Hindlimb muscle (tissue), 1 donor: Measurements from ENCODE around the gene FRAS1. TPM values are rescaled to one million over a fixed set of nuclear protein-coding genes. Genes with fewer than 3 reads are reported as not detected.
"Not testable (repeated sequence)": the region's sequence is repeated elsewhere in the genome, so short reads cannot be mapped to it uniquely, and the experiment has no call there.

Experiments used
- DNase-seq: peaks from one replicate; pipeline ENCODE4 v3.0.0-alpha.2; 2013
- polyA plus RNA-seq: library from polyadenylated mRNA; unstranded; fragments of 120-200 nt; gene quantifications from one replicate; pipeline ENCODE4 v1.2.1, GENCODE V29; 2013; ENCODE audit not compliant: insufficient read length

Gene FRAS1
- polyA plus RNA-seq, 1 donor: 4.6 TPM

DNA sequence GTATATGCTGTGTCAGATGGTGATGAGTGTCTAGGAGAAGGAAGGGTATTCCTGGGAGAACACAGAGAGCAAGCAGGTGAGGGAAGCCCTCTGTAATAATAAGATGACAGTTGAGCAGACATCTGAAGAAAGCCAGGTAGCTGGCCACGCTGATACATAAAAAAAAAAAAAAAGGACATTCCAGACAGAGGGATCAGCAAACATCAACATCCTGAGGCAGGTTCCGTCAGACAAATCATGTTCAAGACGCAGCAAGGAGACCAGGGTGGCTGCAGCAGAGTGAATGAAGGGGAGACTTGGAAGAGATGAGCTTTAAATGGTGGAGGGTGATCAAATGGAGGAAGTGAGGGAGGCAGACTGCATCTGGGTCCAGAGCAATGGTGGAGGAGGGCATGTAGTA, 396.9 kb downstream of the FRAS1 start:
- DNase-seq: no peak

DNA sequence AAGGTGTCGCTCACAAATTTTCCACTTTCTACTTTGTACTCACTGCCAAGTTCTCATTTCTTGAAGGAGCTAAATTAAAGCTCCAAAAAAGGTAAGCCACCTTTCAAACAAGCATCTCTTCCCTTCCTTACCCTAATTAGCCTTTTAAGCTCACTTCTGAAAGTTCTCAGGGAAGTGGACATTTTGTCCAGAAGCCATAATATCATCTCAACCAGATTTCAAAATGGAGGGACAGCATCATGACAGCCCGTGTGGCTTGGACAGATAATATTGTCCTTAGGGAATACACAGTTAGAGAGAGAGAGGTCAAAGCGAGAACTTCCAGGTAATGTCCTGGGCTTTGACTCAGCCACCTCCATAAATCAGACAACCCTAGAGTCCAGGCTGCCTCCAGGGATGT, 400.6 kb downstream of the FRAS1 start:
- no peak for DNase-seq

DNA sequence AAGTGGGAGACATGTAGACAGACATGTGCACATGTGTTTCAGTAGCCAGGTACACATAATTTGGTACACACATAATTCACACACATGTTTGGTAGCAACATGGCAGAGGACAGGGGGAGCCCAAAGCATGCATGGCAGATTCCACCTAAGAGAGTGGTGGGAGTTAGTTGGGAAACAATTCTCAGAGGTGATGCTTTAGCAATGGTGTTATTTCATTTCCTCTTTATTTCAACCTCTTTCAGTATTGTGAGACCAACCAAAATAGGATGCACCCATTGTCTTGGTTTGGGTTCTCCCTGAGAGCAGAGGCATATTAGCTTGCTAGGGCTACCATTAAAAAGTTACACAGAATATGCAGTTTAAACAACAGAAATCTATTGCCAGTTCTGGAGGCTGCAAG, 402.2 kb downstream of the FRAS1 start:
- DNase-seq: no peak

DNA sequence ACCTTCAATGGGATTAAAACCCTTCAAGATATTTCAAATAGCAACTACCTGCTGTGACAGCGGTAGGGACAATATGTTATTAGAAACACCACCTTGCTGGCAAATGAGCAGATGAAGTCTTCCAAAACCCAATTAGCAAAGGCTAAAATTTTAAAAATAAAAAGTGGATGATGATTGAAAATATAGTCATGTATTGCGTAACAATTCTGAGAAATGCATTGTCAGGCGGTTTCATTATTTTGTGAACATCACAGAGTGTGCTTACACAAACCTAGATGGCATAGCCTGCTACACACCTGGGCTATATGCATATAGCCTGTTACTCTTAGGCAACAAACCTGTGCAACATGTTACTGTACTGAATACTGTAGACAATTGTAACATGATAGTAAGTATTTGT, 403.2 kb downstream of the FRAS1 start:
- DNase-seq: no peak

DNA sequence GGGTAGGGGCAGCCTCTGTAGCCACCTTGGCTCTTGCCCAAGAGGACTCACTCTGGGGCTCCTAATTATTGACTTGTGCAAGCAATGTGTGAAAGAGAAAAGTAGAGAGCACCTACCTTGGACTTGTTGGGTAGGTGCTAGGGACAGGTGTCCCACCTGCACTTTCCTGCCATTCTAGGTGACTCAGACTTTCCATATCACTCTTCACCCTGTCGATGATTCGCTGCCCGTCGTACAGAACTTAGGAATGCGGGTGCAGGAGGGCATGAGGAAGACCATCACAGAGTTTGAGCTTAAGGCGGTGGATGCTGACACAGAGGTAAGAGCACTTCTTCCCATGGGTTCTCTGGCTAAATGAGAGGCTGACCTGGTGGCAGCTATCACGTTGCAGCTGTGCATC, 407.1 kb downstream of the FRAS1 start:
- no peak for DNase-seq

DNA sequence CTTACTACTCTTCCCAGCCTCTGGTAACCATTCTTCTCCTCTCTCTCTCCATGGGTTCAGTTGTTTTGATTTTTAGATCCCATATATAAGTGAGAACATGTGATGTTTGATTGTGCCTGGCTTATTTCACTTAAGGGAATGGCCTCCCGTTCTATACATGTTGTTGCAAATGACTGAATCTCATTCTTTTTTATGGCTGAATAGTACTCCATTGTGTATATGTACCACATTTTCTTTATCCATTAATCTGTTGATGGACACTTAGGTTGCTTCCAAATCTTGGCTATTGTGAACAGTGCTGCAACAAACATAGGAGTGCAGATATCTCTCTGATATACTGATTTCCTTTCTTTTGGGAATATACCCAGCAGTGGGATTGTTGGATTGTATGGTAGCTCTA, 410.1 kb downstream of the FRAS1 start:
- not testable (repeated sequence) for DNase-seq

DNA sequence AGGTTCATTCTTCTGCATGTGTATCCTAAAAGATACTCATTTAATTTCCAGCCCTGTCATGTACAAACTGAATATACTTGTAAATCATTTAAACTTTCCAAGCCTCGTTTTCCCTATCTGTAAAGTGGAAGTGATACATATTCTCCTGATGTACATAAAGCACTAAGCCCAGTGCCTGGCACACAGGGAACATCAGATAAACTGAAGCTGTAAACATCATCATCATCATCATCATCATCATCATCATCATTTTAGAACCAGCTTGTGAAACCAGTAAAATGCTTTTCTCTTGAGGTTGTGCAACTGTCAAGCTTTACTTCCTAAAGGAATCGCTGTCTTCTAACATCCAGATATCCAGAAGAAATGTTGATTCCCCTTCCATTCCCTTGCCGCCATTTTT, 411.1 kb downstream of the FRAS1 start:
- DNase-seq: no peak

DNA sequence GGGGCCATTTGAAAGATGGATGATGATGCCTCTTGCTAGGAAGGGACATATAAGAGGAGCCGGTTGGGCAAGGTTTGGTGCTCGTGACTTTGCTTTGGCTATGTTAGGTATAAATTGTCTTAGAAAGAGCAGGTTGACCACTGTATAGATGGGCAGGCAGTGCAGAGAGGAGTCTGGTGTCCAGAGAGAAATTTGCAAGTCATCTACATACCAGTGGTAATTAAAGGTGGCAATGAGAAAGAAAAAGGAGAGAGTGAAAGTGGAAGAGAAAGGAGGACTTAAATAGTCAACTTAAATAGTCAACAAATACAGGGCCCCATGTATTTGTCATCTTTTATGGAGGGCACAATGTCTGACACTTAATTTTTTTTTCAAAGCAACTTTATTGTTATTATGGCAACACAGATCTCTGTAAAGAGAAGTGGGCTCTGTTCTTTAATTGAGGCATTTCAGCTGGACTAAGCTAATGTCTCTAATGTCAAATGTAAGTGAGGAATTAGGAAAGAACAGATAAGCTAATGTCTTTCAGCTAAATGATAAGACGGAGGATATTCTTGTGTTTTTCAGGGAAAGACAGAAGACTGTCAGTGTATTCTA, 419.1 kb downstream of the FRAS1 start:
- DNase-seq: no peak

DNA sequence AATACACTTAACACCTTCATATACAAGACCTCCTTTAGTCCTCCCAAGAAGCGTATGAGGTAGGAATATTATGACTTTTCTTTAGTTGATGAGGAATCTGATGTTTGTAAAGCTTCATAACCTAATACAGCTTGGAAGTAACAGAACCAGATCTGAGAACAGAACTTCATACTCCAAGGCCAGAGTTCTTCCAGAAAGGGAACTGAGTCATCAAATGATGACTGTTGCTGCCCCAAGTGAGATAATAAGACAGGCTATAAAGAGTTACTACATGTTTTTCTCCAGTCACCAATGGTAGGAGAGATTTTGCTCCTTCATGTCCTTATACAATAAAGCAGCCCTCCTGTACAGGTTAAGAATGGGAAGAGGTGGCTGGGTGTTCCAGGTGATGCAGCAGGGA, 420.2 kb downstream of the FRAS1 start:
- no peak for DNase-seq

DNA sequence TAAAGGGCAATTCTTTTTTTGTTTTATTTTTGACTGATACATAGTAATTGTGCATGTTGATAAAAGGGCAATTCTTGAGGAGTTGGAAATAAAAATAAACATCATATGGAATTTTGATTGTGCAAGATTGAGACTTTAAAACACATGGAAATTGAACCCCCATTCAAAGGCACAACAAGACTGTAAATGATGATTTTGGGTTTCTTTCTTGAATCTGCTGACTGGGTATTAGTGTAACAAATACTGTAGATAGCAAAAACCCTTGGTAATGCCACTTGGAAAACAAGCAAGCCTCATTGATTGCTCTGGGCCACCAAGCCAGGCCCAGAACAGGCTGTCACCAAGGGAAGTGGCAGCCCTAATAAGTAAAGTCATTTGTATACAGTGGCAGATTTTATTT, 421.4 kb downstream of the FRAS1 start:
- DNase-seq: no peak

DNA sequence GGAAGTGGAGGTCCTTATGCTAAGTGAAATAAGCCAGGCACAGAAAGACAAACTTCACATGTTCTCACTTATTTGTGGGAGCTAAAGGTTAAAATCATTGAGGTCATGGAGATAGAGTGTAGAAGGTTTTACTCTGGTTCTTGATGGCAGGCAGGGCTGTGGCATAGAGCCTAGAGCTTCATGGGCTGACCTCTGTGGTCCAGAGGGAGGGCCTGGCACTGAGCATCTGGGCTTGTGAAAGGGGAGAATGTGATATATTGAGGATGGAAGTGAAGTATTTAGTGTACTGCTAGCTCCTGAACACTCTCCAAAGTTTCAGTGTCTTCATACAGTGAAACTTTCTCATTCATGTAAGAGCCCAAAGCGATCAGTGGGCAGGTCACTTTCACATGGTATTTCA, 423.2 kb downstream of the FRAS1 start:
- no peak for DNase-seq

DNA sequence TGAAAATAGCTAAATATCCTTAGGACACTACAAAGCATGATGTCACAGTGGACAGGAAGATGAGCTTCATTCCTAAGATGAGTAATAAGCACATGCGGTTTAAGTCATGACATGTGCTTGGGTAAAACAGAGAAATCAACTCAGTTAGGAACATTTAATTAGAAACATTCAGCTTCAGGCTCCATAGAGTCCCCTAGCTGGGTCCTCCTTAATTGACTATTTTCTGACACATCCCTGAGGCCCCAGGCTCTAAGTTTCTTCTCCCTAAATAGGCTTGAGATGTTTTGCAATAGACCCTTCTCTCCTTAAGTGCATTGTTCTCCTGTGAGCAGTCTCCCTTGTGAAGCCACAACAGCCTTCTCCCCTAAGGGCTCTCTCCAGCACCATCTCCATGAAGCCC, 424.1 kb downstream of the FRAS1 start:
- no peak for DNase-seq

DNA sequence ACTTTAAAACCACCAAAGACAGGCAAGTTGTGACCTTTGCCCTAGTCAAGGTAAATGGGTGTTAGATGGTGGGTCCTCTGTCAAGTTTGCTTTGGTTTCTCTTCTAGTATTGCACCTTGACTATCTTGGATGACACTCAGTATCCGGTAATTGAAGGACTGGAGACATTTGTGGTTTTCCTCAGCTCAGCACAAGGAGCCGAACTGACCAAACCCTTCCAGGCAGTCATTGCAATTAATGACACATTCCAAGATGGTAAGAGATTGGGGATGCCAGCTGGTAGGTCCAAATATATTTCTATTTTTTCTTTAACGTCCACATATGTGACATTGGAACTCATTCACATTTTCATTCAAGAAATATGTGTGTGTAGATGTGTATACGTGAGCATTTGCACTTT, 425.2 kb downstream of the FRAS1 start:
- no peak for DNase-seq

DNA sequence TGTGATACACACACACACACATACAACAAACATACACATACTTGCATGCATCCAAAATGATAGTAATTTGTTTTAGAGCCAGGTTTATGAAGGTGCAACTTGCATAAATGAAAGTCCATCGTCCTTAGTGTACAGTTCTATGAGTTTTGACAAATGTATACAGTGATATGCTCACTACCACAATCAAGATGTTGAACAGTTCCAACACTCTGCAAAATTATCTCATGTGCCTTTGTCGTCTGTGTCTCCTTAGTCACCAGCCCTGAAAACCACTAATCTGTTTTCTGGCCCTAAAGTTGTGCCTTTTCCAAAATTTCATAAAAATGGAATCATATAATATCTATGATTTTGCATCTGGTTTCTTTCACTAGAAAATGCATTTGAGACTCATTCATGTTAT, 426.7 kb downstream of the FRAS1 start:
- DNase-seq: no peak

DNA sequence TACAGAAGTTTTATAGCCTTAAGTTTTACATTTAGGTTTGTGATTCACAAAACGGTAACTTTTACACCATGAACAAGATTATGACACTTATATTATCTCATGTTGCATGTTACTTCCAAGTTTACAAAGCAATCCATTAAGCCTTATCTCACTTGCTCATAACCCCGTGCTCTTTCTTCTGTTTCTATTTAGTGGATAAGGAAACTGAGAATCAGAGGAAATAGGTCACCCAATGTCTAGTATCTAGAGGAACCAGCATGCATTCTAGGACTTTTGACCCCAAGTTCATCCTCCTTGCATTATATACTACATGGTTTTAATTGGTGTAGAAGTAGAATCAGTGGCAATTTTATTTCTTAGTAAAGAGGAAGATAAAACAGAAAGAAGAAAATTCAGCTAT, 427.5 kb downstream of the FRAS1 start:
- no peak for DNase-seq

DNA sequence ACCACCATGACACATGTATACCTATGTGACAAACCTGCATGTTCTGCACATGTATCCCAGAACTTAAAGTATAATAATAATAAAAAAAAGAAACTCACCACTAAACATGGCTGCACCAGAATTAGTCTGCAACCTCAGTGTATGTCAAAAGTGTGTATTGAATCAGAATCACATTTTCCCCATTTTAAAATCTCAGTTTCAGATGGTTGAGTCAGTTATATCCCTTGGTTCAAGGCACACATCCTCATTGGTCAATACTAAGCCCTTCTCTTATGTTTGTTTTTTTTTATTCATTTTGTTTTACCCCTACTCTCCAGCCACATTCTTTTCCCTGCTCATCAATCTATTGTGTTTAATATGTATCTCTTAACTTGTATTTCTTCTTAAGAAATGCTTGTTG, 436.6 kb downstream of the FRAS1 start:
- no peak for DNase-seq

DNA sequence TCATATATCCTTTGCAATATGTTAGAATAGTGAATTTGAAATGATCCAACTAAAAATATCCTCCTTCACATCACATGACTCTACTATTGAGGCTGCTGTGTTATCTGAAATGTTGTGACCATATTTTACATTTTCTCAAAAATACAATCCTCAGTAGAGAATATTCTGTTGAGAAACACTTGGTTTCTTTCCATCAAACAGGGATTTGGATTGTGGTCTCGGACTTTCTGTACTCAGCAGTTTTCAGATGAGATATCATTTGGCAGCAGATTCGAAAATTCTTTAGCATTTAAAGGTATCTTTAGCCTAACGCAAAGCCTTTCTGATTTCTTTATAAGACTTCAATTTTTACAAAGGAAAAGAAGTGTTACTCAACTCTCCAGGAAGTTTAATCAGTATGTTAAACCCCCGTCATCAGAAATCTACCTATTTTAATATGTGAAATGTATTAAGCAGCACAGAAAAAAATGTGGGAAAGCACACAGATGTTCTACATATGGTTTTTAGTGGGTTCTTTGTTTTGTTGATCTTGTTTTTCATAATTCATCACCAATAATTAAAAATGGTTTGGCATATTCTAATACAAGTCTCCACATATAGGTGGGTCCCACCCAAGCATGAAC, 439.0 kb downstream of the FRAS1 start:
- DNase-seq: no peak

DNA sequence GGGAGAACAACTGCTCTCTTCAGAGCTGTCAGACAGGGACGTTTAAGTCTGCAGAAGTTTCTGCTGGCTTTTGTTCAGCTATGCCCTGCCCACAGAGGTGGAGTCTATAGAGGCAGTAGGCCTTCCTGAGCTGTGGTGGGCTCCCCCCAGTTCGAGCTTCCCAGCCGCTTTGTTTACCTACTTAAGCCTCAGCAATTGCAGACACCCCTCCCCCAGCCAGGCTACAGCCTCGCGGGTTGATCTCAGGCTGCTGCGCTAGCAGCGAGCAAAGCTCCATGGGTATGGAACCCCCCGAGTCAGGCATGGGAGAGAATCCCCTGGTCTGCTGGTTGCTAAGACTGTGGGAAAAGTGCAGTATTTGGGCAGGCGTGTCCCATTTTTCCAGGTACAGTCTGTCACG, 449.1 kb downstream of the FRAS1 start:
- DNase-seq: not testable (repeated sequence)

DNA sequence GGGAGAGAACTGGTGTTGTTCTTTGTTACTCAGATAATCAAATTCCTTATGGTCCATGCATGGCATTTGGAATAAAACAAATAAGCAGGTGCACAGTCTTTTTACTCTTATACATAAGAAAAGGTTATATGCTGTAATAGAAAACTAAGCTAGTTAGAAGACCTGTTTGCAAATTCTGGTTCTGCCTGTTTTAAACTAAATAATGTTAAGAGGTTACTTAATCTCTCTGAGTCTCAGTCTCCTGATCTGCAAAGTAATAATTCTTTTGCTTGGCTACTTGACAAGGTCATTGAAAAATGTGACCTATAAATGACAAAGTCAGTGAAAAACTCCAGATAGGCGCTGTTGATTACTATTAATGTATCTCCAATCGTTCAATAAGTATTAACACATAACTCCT, 451.9 kb downstream of the FRAS1 start:
- DNase-seq: no peak

DNA sequence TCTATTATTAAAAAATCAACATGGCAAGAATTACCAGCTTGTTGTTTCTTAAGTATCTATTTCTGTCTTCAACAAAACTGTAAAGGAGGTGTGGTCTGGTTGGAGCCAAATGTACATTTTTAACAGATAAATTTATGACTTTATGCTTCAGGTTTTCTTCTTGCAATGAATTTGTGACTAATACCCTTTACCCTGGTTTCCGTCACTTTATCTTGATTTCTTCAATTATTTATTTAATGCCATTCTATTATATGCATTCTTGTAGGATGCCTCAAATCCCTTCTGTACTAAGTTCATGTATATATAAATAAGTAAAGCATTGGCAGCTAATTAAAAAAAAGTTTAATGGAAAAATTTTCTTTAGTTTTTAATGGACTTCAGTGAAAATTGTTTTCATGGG, 453.0 kb downstream of the FRAS1 start:
- no peak for DNase-seq

DNA sequence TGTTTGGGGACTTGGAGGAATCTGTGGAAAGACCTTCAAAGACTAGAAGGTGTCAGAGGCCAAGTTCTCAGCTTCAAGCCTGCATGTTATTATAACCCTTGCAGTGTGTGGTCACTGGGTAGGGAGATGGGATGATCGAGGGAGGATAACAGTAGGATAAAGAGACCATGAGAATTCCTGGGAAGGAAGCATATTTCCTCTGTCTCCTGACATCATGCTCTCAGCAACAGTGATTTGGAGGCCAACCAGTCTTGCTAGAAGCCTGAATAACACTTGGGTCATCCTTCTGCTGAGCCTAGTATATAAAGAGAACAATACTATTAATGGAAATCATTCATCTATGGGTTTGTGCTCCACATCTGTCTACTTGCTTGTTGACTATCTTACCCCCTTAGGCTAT, 453.6 kb downstream of the FRAS1 start:
- DNase-seq: no peak

DNA sequence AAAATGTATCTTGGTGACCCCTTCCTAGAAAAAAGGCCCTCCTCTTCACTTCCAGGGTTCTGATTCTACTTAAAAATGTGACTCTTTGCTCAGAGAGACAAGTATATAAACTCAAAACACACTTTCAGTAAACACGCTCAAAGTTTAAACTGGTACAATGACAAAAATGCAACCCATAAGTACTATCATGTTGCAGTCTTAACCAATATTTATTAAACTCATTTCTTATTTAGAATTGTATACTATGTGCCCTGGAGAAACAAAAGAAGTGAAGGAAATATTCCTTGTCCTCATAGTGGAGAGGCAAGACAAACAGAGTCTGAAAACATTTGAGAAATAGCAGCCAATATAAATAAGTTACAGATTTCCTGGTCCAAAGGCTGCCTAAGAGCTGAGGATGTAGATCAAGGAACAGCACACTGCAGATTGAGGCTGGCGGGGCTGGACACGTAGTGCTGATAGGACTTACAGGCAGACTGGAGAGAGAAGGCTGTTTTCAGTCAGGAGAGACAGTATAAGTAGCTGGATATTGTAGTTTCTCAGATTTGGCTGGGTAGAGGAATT, 455.3 kb downstream of the FRAS1 start:
- DNase-seq: no peak

DNA sequence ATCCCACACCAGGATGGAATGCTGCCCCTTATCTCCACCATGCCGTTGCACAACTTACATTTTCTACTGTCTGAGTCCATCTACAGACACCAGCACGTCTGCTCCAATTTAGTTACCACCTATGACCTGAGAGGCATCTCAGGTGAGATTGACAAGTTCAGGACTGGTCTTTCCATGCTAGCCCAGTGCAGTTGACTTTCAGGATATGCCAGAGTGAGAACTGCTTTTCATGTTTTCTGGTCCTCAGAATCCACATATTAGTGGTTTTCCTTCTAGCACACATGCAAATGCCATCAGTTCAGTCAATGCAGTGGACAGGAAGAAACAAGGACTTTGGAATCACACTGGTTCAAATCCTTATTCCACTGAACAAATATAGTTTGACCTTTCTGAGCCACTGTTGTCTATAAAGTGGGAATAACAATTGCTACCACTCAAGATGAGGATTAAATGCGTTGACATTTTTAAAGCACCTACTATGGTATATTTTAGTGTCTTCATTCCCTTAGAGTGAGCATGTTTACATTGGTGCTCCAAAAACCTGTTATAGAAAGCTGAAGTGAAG, 456.4 kb downstream of the FRAS1 start:
- no peak for DNase-seq

DNA sequence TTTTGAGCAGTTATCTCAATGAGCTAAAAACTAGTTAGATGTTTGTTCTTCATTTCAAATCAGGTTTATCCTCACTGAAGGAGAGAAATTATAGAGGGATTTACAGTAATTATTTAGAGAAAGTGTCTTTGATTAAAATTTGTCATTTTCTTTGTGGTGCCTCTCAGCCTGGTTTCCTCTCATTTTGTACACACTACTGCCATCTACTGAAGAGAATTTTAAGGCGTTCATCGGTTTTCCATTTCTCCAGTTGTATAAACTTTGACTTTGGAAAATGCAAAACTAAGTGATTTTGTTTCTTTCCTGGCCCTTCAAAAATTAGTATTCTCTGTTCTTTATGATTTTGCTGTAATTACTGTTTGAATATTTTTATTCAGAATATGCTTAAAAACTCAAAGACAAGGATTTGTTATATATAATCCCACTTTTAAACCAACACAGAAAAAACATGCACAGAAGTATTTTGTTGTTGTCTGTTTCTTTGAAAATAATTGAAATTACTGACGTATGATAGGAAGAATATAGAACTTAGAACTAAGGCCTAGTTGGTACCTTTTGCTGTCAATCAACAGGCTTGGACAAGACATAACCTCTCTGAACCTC, 460.0 kb downstream of the FRAS1 start:
- peak; percentile 47 for DNase-seq
